A549 treated with AZD9567 at 1 μM for 4 hours (cell line): ENCODE results near the gene IQCK. TPM values are rescaled to one million over a fixed set of nuclear protein-coding genes. Genes with fewer than 3 reads are reported as not detected.

Experiments used
- total RNA-seq: library from RNA; stranded (reverse); fragments of 200-300 nt; extraction: Qiagen RNA extraction; gene quantifications from 5 replicates; pipeline ENCODE4 v1.2.3, GENCODE V29; 2022; ENCODE audit not compliant: insufficient read depth

The IQCK gene, protein sequence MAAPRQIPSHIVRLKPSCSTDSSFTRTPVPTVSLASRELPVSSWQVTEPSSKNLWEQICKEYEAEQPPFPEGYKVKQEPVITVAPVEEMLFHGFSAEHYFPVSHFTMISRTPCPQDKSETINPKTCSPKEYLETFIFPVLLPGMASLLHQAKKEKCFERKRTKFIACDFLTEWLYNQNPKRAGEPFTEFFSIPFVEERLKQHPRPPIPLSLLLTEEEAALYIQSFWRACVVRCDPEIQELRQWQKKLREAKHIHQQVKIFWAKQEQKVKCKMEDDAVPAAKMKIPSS
- 5.9 to 11.3 TPM (median 10.2 TPM) in 5 replicates for total RNA-seq

DNA sequence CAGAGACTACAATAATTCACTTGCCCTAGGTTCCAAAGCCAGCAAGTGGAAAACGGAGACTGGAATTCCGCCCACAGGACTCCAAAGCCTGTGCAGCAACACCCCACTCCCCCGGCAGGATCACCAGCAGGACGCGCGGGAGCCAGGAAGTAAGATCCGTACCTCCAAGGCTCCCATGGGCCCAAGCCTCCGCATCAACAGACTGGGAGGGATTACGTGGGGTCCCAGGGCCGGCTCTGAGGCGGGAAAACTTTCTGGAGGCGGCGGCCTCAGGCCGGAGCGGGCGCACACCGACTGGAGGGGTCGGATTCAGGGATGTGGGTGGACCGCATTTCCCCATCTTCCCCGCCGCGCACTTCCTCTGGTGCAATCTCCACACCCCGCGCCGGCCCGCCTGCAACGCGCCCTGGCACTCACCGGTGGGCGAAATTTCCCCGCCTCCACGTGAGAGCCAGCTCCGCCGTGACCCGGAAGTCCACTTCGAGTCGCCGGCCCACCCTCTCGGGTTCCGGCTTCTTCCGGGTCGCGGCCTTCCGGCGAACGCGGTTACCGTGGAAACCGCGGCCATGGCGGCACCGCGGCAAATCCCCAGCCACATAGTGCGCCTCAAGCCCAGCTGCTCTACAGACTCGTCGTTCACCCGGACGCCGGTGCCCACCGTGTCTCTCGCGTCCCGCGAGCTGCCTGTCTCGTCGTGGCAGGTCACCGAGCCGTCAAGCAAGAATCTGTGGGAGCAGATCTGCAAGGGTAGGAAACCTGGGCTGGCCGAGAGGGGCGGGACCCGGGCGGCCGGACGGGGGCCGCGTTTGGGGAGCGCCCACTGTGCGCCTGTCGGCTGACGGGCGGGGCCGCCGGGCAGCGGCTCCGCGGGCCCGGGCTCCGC, at the start of gene IQCK, which contains the start of gene KNOP1:
Gene IQCK (plus strand): TSS at position 531 of the 883 bp plus-strand sequence. CDS start 36 bp downstream, at position 567.
Gene KNOP1 (minus strand): TSS at position 487 of the 883 bp plus-strand sequence. CDS start 3,192 bp downstream, outside the sequence.

DNA sequence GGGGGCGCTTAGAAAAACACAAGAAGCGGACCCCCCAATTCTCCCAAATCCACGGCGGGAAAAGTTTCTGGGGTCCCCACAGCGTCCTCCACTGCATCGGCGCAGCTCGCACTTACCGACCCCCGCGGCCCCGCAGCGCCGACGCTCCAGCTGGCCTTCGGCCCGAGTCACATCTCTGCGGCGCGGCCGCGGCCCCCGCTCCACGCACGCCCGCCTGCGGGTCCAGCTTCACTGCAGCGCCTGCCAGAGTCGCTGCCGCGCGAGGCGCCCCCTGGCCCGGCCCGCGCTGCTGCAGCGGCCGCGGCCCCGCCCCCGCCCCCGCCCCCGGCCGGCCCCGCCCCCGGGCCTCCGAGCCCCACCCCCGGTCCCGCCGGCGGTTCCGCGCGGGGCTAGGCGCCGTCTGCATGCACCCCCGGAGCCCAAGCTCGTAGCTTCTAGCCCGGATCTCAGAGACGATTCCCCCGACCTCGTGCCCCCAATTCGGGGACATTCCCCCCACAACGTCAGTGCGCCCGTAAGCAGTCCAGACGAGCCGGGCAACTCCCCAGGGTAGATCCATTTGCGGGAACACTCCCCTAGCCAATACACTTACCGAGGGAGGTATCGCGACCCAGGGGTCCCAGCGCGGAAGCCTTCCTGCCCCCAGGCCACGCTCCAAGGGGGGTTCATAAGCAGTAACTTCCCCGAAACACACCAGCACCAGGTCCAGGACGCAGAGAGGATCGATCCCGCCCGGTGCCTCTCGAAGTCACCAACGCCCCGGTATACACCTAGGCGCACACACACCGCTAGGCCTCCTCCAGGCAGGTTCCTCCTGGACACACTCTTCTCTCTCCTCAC, 166.8 kb downstream of the IQCK start, which contains the start of gene GPRC5B:
Gene GPRC5B (minus strand): TSS at position 238 of the 840 bp plus-strand sequence. CDS start 12,003 bp downstream, outside the sequence.

Other genes starting within 250 kb of the IQCK start
- gene GDE1, start 196.2 kb upstream of the IQCK start, total RNA-seq, result 70.5 to 80.9 TPM (median 73.0 TPM) in 5 replicates
- 7.5 to 10.3 TPM (median 10.1 TPM) in 5 replicates for gene CCP110, start 194.3 kb upstream of the IQCK start, total RNA-seq
- gene VPS35L, start 162.6 kb upstream of the IQCK start, total RNA-seq, result 27.0 to 38.7 TPM (median 27.7 TPM) in 5 replicates
- 27.9 to 46.7 TPM (median 43.4 TPM) in 5 replicates for gene KNOP1, start within 50 bp of the IQCK start, total RNA-seq
- 28.6 to 37.7 TPM (median 33.2 TPM) in 5 replicates for gene GPRC5B, start 166.6 kb downstream of the IQCK start, total RNA-seq